ENCODE results near the gene CCDC80. TPM values are rescaled to one million over a fixed set of nuclear protein-coding genes. Genes with fewer than 3 reads are reported as not detected.
A peak's percentile ranks its signal among the peaks of the same experiment; 100 is the strongest.

The CCDC80 gene
- total and polyA plus RNA-seq, 2 of the 4 experiments (the other 2 are of a cell fraction) = 387 to 418 TPM

GRCh38 chr3:112632596-112632995, 8.3 kb downstream of the CCDC80 start:
- Histone ChIP-seq H2BK20ac (ENCODE audit: low read depth, low read length) (peak overlapping the region; percentile 27; the same call in 1 of the 2 replicates), H3K56ac (ENCODE audit: extremely low read depth, insufficient read depth, low read length) (no peak overlapping the region; the same call in 1 of the 2 replicates), H4K20me1 (ENCODE audit: insufficient read depth, low read length) (peaks cover 6% of the 10 kb centered on the region; the same call in 1 of the 2 replicates), H3K27ac (ENCODE audit: insufficient read depth, low read length) (peak overlapping the region; percentile 50; the same call in 1 of the 2 replicates), H2BK120ac (ENCODE audit: low read depth, low read length) (peak overlapping the region; percentile 52; the same call in 1 of the 2 replicates), H4K5ac (ENCODE audit: low read depth, low read length) (peak overlapping the region; percentile 12; the same call in 1 of the 2 replicates), H3K4ac (ENCODE audit: low read depth, low read length) (peak overlapping the region; percentile 16), H3K4me3 (ENCODE audit: insufficient read depth, low read depth, low read length) (no peak overlapping the region), H4K8ac (ENCODE audit: low read depth in 2 of 2, low read length in 2 of 2) (peak overlapping the region in 1 of 2 experiments; percentile 65; a peak in 2 of 4 replicates), H2BK5ac (ENCODE audit: low read depth, low read length, poor library complexity, severe bottlenecking) (peak overlapping the region; percentile 49), H2AK5ac (ENCODE audit: low read depth, low read length) (no peak overlapping the region; the same call in 1 of the 2 replicates), H3K36me3 (ENCODE audit: control insufficient read depth, insufficient read depth, low read length) (peaks cover 2% of the 10 kb centered on the region), H4K91ac (ENCODE audit: insufficient read depth, low read depth, low read length) (peak overlapping the region; percentile 6; the same call in 1 of the 2 replicates), H3K4me1 (ENCODE audit: control insufficient read depth, insufficient read depth, low read length) (peaks cover 15% of the 10 kb centered on the region), H2BK15ac (ENCODE audit: low read depth, low read length) (no peak overlapping the region; the same call in 2 of the 3 replicates), H3K9me3 (ENCODE audit: control insufficient read depth, insufficient read depth, low read length) (no peaks in the 10 kb centered on the region), H3K79me1 (ENCODE audit: low read depth in 1 of 2, low read length in 2 of 2) (peaks cover 29 to 52% of the 10 kb centered on the region in 2 experiments), H3K14ac (replicated peaks; ENCODE audit: low read depth, low read length) (peak overlapping the region; percentile 35), H3K9me1 (ENCODE audit: insufficient read depth, low read length) (peaks cover 9% of the 10 kb centered on the region), H3K27me3 (ENCODE audit: control insufficient read depth, insufficient read depth, low read length) (no peaks in the 10 kb centered on the region), H3K9ac (ENCODE audit: low read depth, low read length) (0 out of 2 replicates have a peak overlapping the region, but pooled peaks have one; percentile 3), H3K4me2 (ENCODE audit: low read depth, low read length) (peak overlapping the region; percentile 81), H3K18ac (ENCODE audit: low read depth, low read length) (peak overlapping the region; percentile 31), H2AK9ac (replicated peaks; ENCODE audit: low read depth, low read length, poor library complexity) (no peak overlapping the region), H2AFZ (replicated peaks; ENCODE audit: low read length, poor library complexity) (no peak overlapping the region), H3K23ac (ENCODE audit: low read depth, low read length) (peak overlapping the region; percentile 88)
- WGBS, 2 experiments (ENCODE audit: extremely low coverage in 2 of 2, insufficient read length in 1 of 2) = 0% methylated on average over 1 of the region's 4 CpGs; no CpG with 5 or more reads in 1 of the 2 experiments
- TF ChIP-seq, protein P1, sequence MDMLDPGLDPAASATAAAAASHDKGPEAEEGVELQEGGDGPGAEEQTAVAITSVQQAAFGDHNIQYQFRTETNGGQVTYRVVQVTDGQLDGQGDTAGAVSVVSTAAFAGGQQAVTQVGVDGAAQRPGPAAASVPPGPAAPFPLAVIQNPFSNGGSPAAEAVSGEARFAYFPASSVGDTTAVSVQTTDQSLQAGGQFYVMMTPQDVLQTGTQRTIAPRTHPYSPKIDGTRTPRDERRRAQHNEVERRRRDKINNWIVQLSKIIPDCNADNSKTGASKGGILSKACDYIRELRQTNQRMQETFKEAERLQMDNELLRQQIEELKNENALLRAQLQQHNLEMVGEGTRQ (IDR thresholded peaks at IDR 0.05; ENCODE audit: low read depth, low read length) = no peak
- TF ChIP-seq FOS (IDR thresholded peaks at IDR 0.05; ENCODE audit: low read depth, low read length) (no peak), POLR2A (IDR thresholded peaks at IDR 0.05; ENCODE audit: low read depth, low read length) (no peak), BHLHE40 (IDR thresholded peaks at IDR 0.05; ENCODE audit: low read depth, low read length) (no peak), MXI1 (IDR thresholded peaks at IDR 0.05; ENCODE audit: borderline replicate concordance, low read depth, low read length) (no peak), MAZ (IDR thresholded peaks at IDR 0.05; ENCODE audit: borderline replicate concordance, low read depth, low read length) (no peak), NFE2L2 (IDR thresholded peaks at IDR 0.05; ENCODE audit: low read depth, low read length) (no peak), MAFK (IDR thresholded peaks at IDR 0.05; ENCODE audit: low read depth, low read length) (no peak), RFX5 (IDR thresholded peaks at IDR 0.05; ENCODE audit: low read depth, low read length) (no peak), RAD21 (IDR thresholded peaks at IDR 0.05; ENCODE audit: low read length) (no peak), CHD1 (IDR thresholded peaks at IDR 0.05; ENCODE audit: low read depth, low read length) (no peak), CEBPB (IDR thresholded peaks at IDR 0.05; ENCODE audit: low read depth, low read length) (no peak), RCOR1 (IDR thresholded peaks at IDR 0.05; ENCODE audit: insufficient replicate concordance, low read length) (no peak), SMC3 (IDR thresholded peaks at IDR 0.05; ENCODE audit: low read depth, low read length) (no peak)
- TF ChIP-seq, protein P2, sequence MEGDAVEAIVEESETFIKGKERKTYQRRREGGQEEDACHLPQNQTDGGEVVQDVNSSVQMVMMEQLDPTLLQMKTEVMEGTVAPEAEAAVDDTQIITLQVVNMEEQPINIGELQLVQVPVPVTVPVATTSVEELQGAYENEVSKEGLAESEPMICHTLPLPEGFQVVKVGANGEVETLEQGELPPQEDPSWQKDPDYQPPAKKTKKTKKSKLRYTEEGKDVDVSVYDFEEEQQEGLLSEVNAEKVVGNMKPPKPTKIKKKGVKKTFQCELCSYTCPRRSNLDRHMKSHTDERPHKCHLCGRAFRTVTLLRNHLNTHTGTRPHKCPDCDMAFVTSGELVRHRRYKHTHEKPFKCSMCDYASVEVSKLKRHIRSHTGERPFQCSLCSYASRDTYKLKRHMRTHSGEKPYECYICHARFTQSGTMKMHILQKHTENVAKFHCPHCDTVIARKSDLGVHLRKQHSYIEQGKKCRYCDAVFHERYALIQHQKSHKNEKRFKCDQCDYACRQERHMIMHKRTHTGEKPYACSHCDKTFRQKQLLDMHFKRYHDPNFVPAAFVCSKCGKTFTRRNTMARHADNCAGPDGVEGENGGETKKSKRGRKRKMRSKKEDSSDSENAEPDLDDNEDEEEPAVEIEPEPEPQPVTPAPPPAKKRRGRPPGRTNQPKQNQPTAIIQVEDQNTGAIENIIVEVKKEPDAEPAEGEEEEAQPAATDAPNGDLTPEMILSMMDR (conservative IDR thresholded peaks at IDR 0.05; ENCODE audit: low read depth, low read length) = no peak
- TF ChIP-seq, protein P3, sequence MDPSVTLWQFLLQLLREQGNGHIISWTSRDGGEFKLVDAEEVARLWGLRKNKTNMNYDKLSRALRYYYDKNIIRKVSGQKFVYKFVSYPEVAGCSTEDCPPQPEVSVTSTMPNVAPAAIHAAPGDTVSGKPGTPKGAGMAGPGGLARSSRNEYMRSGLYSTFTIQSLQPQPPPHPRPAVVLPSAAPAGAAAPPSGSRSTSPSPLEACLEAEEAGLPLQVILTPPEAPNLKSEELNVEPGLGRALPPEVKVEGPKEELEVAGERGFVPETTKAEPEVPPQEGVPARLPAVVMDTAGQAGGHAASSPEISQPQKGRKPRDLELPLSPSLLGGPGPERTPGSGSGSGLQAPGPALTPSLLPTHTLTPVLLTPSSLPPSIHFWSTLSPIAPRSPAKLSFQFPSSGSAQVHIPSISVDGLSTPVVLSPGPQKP (IDR thresholded peaks at IDR 0.05; ENCODE audit: borderline replicate concordance, low read depth, low read length) = no peak
- ATAC-seq (ENCODE audit: low read depth) = peak; percentile 16
- dilution Hi-C loops (cut with HindIII; ENCODE audit: low sequenced_read_pairs, unreplicated experiment) = no loop called here
- POLR2A ChIA-PET (ENCODE audit: unreplicated experiment) = no interaction called here
- in situ Hi-C loops (cut with MboI; ENCODE audit: low sequenced_read_pairs) = loop anchor here (25.0 kb wide), 1 partner anchor 655 kb away; no protein-coding TSS in a partner anchor
- peak; percentile 41 for DNase-seq
- no TSS peak for BruUV-seq (replicated peaks)
- CTCF ChIA-PET = no interaction called here
- intact Hi-C loops (cut with micrococcal nuclease) = no loop called here

All from IMR-90 (cell line).